GM12878 (cell line): ENCODE measurements around the gene ACOT12. TPM values are rescaled to one million over a fixed set of nuclear protein-coding genes. Genes with fewer than 3 reads are reported as not detected.
"Not testable (repeated sequence)": the region's sequence is repeated elsewhere in the genome, so short reads cannot be mapped to it uniquely, and the experiment has no call there.

Experiments used
- ATAC-seq: fragments of 200-7000 bp; cut with Tn5 transposase; 3 replicates; pipeline ENCODE4 v1.9.1; 2020; ENCODE audit warnings: mild to moderate bottlenecking, moderate library complexity
- BruUV-seq: library from RNA; stranded (reverse); fragments of 400-500 nt; replicated peaks from 2 replicates; lab custom pipeline; 2021; lab: Mats Ljungman, UMichigan
- CTCF ChIA-PET: fragments of 300-600 bp; sonication (Branson Sonifier 250); formaldehyde crosslinking; extraction: SDS; loops from one replicate; lab custom pipeline; 2021; ENCODE audit warnings: inconsistent platforms; lab: Yijun Ruan, JAX
- POLR2A ChIA-PET: fragments of 350-600 bp; formaldehyde crosslinking; extraction: SDS; loops from one replicate; lab custom pipeline; 2021; ENCODE audit warnings: inconsistent platforms; lab: Charles Lee
- RAD21 ChIA-PET: fragments of 300-600 bp; sonication (Branson Sonifier 250); formaldehyde crosslinking; loops from one replicate; lab custom pipeline; 2023; ENCODE audit warnings: antibody characterized with exemption; ENCODE audit not compliant: unreplicated experiment; lab: Charles Lee
- SMC1A ChIA-PET: fragments of 300-600 bp; sonication (Branson Sonifier 250); formaldehyde crosslinking; loops from one replicate; lab custom pipeline; 2023; ENCODE audit not compliant: unreplicated experiment, uncharacterized antibody; lab: Charles Lee
- DNase-seq: peaks from one replicate; pipeline ENCODE4 v3.0.0-alpha.2; 2011; ENCODE audit warnings: low read depth, low spot score
- FAIRE-seq: peaks from 3 replicates; lab custom pipeline; 2011; peaks lifted over from hg19 to GRCh38; lab: Jason Lieb, UNC
- H2AFZ ChIP-seq: 2 replicates; pipeline ENCODE4 v1.6.0; 2011; ENCODE audit warnings: low read depth, low read length, control low read depth; ENCODE audit not compliant: control insufficient read depth
- H3K27ac ChIP-seq: 2 replicates; pipeline ENCODE4 v1.5.1; 2011; ENCODE audit warnings: control low read depth; ENCODE audit not compliant: control insufficient read depth, insufficient read depth
- H3K27me3 ChIP-seq, 2 experiments: replicated peaks in 1 of 2; 2 replicates each; pipeline versions ENCODE4 v1.6.0 to v1.6.1; 2011; ENCODE audit warnings: low read length in 1 of 2; ENCODE audit not compliant: control insufficient read depth in 2 of 2, insufficient read depth in 2 of 2
- H3K36me3 ChIP-seq, 2 experiments: 2 replicates each; pipeline ENCODE4 v1.5.1; 2011; ENCODE audit warnings: low read length in 1 of 2; ENCODE audit not compliant: control insufficient read depth in 2 of 2, insufficient read depth in 2 of 2
- H3K4me1 ChIP-seq: 2 replicates; pipeline ENCODE4 v1.6.1; 2011; ENCODE audit warnings: mild to moderate bottlenecking, low read length, moderate library complexity, mixed read lengths; ENCODE audit not compliant: control insufficient read depth, insufficient read depth
- H3K4me2 ChIP-seq: 2 replicates; pipeline ENCODE4 v1.6.0; 2011; ENCODE audit warnings: control low read depth; ENCODE audit not compliant: control insufficient read depth, insufficient read depth
- H3K4me3 ChIP-seq: fragments of 200-600 bp; sonication (generic); 2 replicates; pipeline ENCODE4 v1.5.1; 2016
- H3K79me2 ChIP-seq: 2 replicates; pipeline ENCODE4 v1.6.0; 2011; ENCODE audit warnings: low read length; ENCODE audit not compliant: control insufficient read depth, insufficient read depth
- H3K9ac ChIP-seq: 2 replicates; pipeline ENCODE4 v1.8.0; 2011; ENCODE audit warnings: low read length, control low read depth, mixed read lengths; ENCODE audit not compliant: control insufficient read depth, insufficient read depth
- H3K9me3 ChIP-seq: replicated peaks from 3 replicates; pipeline ENCODE4 v1.5.1; 2011; ENCODE audit warnings: mild to moderate bottlenecking, low read length; ENCODE audit not compliant: control insufficient read depth, insufficient read depth
- H4K20me1 ChIP-seq: 2 replicates; pipeline ENCODE4 v1.6.0; 2011; ENCODE audit not compliant: control insufficient read depth, insufficient read depth
- CEBPB ChIP-seq, 2 experiments: fragments of 150-350 bp in 1 of 2; IDR thresholded peaks; 2 replicates each; pipeline ENCODE4 v1.6.1; 2012 to 2014; ENCODE audit warnings: low read depth in 2 of 2, low read length in 2 of 2, borderline replicate concordance in 1 of 2, inconsistent platforms in 1 of 2
- EGR1 ChIP-seq, 2 experiments: IDR thresholded peaks; 1 replicate in 1 of 2; 2 replicates in 1 of 2; pipeline ENCODE4 v1.6.1; 2011 to 2012; ENCODE audit warnings: low read depth in 2 of 2, low read length in 2 of 2, borderline replicate concordance in 1 of 2, mild to moderate bottlenecking in 1 of 2, moderate library complexity in 1 of 2
- IRF5 ChIP-seq: fragments of 450-650 bp; IDR thresholded peaks from 2 replicates; pipeline ENCODE4 v1.6.1; 2017; ENCODE audit warnings: borderline replicate concordance
- PML ChIP-seq: IDR thresholded peaks from 2 replicates; pipeline ENCODE4 v1.6.1; 2012; ENCODE audit warnings: low read length, inconsistent platforms
- SREBF2 ChIP-seq: IDR thresholded peaks from 2 replicates; pipeline ENCODE4 v1.6.1; 2012; ENCODE audit warnings: mild to moderate bottlenecking, low read length
- USF2 ChIP-seq: IDR thresholded peaks from 2 replicates; pipeline ENCODE4 v1.6.1; 2011; ENCODE audit warnings: low read depth, low read length, improper control_type of control experiment, borderline replicate concordance
- WGBS: methylation state at CpG from one replicate; pipeline ENCODE4 v1.1.6; 2016; ENCODE audit warnings: low lambda C conversion rate; ENCODE audit not compliant: insufficient replicate concordance, insufficient coverage; ENCODE audit errors: missing lambda C conversion rate; 5-methylcytosine and 5-hydroxymethylcytosine counted together
- in situ Hi-C: fragments of 300-500 bp; cut with MboI; formaldehyde crosslinking; loops from 9 replicates; pipeline ENCODE4 v1.14.3; 2018; ENCODE audit warnings: mixed read lengths
- intact Hi-C: fragments of 100-400 bp; cut with micrococcal nuclease; formaldehyde crosslinking; loops from one replicate; pipeline ENCODE4 v1.14.2; 2022; ENCODE audit not compliant: unreplicated experiment
- polyA plus RNA-seq, 11 experiments: library from polyadenylated mRNA; depleted of rRNA in 4 of 11; unstranded in 6 of 11; stranded (reverse) in 5 of 11; fragments of >200 nt; fragmentation: Nextera tagmentation in 4 of 11; fragmentation: Illumina TruSeq in 1 of 11; extraction: Ambion mirVana in 4 of 11; extraction: Trizol in 1 of 11; gene quantifications; 1 replicate in 1 of 11; 2 replicates in 10 of 11; pipeline versions ENCODE4 v1.2.1 to v1.2.3, GENCODE V29; 2011 to 2016; ENCODE audit warnings: inconsistent platforms in 2 of 11, missing spikeins in 2 of 11, low read depth in 1 of 11
- total RNA-seq, 4 experiments: library from RNA; depleted of rRNA in 3 of 4; stranded (reverse); fragments of >200 nt in 3 of 4; fragmentation: Illumina TruSeq in 1 of 4; extraction: Trizol in 1 of 4; gene quantifications; 2 replicates each; pipeline versions ENCODE4 v1.2.1 to v1.2.3, GENCODE V29; 2013 to 2021

Gene ACOT12
- total and polyA plus RNA-seq, 10 of the 15 experiments (the other 5 are each of a cell fraction or from before 2014, with no cell fraction given): 0.08 TPM; not detected in 9

- SMC1A ChIA-PET, in situ Hi-C loops, H3K79me2 ChIP-seq, POLR2A ChIA-PET, H4K20me1 ChIP-seq, H3K4me3 ChIP-seq, H3K36me3 ChIP-seq, DNase-seq, H3K4me1 ChIP-seq, H3K27ac ChIP-seq, FAIRE-seq, ATAC-seq, intact Hi-C loops, H3K27me3 ChIP-seq, RAD21 ChIA-PET, H3K4me2 ChIP-seq, H3K9ac ChIP-seq, CTCF ChIA-PET, H2AFZ ChIP-seq, BruUV-seq: not testable (repeated sequence)
- H3K9me3 ChIP-seq: peaks cover 10% of the 10 kb centered on the region
- WGBS: 70% methylated on average over 5 of the region's 5 CpGs
These were observed 99.9 kb downstream of the ACOT12 start for GRCh38 chr5:81294021-81294420.

GRCh38 chr5:81292130-81292529 is 101.8 kb downstream of the ACOT12 start:
- TF ChIP-seq USF2 (no peak), SREBF2 (no peak), PML (no peak), EGR1 (IDR thresholded peaks at IDR 0.05; ENCODE audit: borderline replicate concordance in 1 of 2, low read depth in 2 of 2, low read length in 2 of 2) (no peak), CEBPB (IDR thresholded peaks at IDR 0.05; ENCODE audit: borderline replicate concordance in 1 of 2, low read depth in 2 of 2, low read length in 2 of 2) (no peak), IRF5 (no peak)

More at GRCh38 chr5:81292130-81292529, 101.8 kb downstream of the ACOT12 start:
- 2% methylated on average over 2 of the region's 2 CpGs for WGBS
- BruUV-seq: no TSS peak
- H3K4me1 ChIP-seq: peaks cover 12% of the 10 kb centered on the region
- intact Hi-C loops: no loop called here
- no peak overlapping the region for H3K9ac ChIP-seq
- POLR2A ChIA-PET: no interaction called here
- SMC1A ChIA-PET: interaction anchor here (1.1 to 1.2 kb wide), 2 partner anchors 9 to 34 kb away, joined by 3 read pairs; no protein-coding TSS in a partner anchor
- no peaks in the 10 kb centered on the region for H3K79me2 ChIP-seq
- H3K36me3 ChIP-seq: no peaks in the 10 kb centered on the region
- H3K27me3 ChIP-seq: no peaks in the 10 kb centered on the region
- CTCF ChIA-PET: interaction anchor here (0.5 to 1.7 kb wide), 3 partner anchors 8 to 54 kb away, joined by 3 to 4 read pairs (median 4); no protein-coding TSS in a partner anchor
- RAD21 ChIA-PET: no interaction called here
- no peak overlapping the region for H3K4me3 ChIP-seq
- DNase-seq: no peak
- no peak overlapping the region for H2AFZ ChIP-seq
- no peak for FAIRE-seq
- H3K27ac ChIP-seq: no peak overlapping the region
- no peak for ATAC-seq
- H3K9me3 ChIP-seq: peaks cover 10% of the 10 kb centered on the region
- in situ Hi-C loops: no loop called here
- H4K20me1 ChIP-seq: no peaks in the 10 kb centered on the region
- H3K4me2 ChIP-seq: no peak overlapping the region
